ENCODE measurements around the gene NT5M. TPM values are rescaled to one million over a fixed set of nuclear protein-coding genes. Genes with fewer than 3 reads are reported as not detected.

NT5M gene
- polyA plus RNA-seq, 3 donors, result 0.23 to 0.57 (median 0.25) TPM

DNA sequence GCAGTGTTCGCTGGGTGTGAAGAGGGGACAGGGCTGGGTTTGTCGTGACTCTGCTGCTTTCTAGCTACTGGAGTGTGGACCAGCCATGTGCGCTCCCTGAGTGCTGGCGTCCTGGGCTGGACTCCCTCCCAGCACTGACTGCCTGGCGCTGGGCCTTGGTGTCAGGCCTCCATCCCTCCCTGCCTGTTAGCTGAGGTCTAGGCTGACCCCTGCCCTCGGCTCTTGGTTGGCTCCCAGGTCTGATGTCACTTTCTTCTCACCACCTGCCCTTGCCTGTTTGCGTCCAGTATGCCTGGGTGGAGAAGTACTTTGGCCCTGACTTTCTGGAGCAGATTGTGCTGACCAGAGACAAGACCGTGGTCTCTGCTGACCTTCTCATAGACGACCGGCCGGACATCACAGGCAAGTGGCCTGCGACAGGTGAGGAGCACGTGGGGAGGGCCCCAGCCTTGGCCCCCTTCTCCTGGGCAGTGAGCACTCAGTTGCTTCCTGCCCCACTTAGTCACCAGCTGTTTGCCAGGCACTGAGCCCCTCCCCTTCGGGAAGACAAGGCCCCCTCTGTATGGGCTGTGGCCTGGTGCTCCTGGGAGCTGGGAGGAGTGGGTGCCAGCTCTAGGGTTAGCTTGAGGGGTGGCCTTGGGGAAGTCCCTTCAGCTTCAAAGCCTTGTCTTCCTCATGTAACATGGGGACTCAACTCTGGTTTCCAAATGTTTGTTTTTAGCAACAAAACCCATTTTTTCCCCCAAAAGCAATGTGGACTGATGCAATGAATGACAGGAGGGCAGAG, 41.5 kb downstream of the NT5M start:
- WGBS (ENCODE audit: insufficient coverage), result 96% methylated on average over 11 of the region's 14 CpGs
- TF ChIP-seq, protein P1, sequence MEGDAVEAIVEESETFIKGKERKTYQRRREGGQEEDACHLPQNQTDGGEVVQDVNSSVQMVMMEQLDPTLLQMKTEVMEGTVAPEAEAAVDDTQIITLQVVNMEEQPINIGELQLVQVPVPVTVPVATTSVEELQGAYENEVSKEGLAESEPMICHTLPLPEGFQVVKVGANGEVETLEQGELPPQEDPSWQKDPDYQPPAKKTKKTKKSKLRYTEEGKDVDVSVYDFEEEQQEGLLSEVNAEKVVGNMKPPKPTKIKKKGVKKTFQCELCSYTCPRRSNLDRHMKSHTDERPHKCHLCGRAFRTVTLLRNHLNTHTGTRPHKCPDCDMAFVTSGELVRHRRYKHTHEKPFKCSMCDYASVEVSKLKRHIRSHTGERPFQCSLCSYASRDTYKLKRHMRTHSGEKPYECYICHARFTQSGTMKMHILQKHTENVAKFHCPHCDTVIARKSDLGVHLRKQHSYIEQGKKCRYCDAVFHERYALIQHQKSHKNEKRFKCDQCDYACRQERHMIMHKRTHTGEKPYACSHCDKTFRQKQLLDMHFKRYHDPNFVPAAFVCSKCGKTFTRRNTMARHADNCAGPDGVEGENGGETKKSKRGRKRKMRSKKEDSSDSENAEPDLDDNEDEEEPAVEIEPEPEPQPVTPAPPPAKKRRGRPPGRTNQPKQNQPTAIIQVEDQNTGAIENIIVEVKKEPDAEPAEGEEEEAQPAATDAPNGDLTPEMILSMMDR (IDR thresholded peaks at IDR 0.05), result no peak

DNA sequence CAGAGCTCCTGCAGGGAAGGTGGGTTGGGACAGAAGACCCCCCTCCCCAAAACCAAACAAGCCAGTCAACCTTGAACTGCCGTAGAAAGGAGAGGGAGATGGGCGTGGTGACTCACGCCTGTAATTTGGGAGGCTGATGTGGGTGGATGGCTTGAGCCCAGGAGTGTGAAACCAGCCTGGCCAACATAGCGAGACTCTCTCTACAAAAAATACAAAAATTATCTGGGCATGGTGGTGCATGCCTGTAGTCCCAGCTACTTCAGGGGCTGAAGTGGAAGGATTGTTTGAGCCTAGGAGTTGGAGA, 42.1 kb downstream of the NT5M start:
- no peaks in the 10 kb centered on the region for H3K9me3 Mint-ChIP-seq
- Histone ChIP-seq H3K36me3 (replicated peaks in 1 of 2; ENCODE audit: control insufficient read depth in 1 of 2, insufficient read depth in 2 of 2, low read length in 2 of 2) (no peaks in the 10 kb centered on the region), H3K9ac (ENCODE audit: insufficient read depth, low read length, poor library complexity, severe bottlenecking) (no peak overlapping the region), H3K27ac (ENCODE audit: low read depth in 1 of 2, low read length in 2 of 2) (no peak overlapping the region), H3K9me3 (replicated peaks in 1 of 2; ENCODE audit: control insufficient read depth in 1 of 2, insufficient read depth in 1 of 2, low read length in 2 of 2) (no peaks in the 10 kb centered on the region), H3K4me3 (replicated peaks in 1 of 3; ENCODE audit: low read depth in 2 of 3, low read length in 3 of 3) (no peak overlapping the region), H4K20me1 (ENCODE audit: insufficient read depth, low read length) (no peaks in the 10 kb centered on the region), H2AFZ (ENCODE audit: insufficient read depth, low read depth, low read length, poor library complexity, severe bottlenecking) (no peak overlapping the region), H3K79me2 (ENCODE audit: insufficient read depth, low read length) (no peaks in the 10 kb centered on the region), H3K4me1 (ENCODE audit: control insufficient read depth in 1 of 2, insufficient read depth in 2 of 2, low read length in 2 of 2) (no peaks in the 10 kb centered on the region), H3K4me2 (replicated peaks; ENCODE audit: extremely low read depth, low read length, poor library complexity, severe bottlenecking) (no peak overlapping the region), H3K27me3 (ENCODE audit: control insufficient read depth in 2 of 2, insufficient read depth in 2 of 2, low read length in 2 of 2) (no peaks in the 10 kb centered on the region)
- TF ChIP-seq, protein P1 (IDR thresholded peaks at IDR 0.05), result no peak
- no peak for DNase-seq
- no CpG with 5 or more reads among the region's 4 CpGs for WGBS (ENCODE audit: insufficient coverage)
- intact Hi-C loops (cut with micrococcal nuclease), result no loop called here
- H3K4me3 Mint-ChIP-seq, result no peak overlapping the region
- H3K27me3 Mint-ChIP-seq (ENCODE audit: low read depth in 3 of 3), result peaks cover 0 to 1% (median 0%) of the 10 kb centered on the region in 3 donors
- no peak overlapping the region for H3K27ac Mint-ChIP-seq
- peaks cover 2% of the 10 kb centered on the region for H3K4me1 Mint-ChIP-seq
- peaks cover 9 to 11% of the 10 kb centered on the region in 2 donors for H3K36me3 Mint-ChIP-seq

More for the DNA sequence above, 41.5 kb downstream of the NT5M start:
- no peak overlapping the region for H3K27ac ChIP-seq (ENCODE audit: low read depth in 1 of 2, low read length in 2 of 2)
- H3K27me3 Mint-ChIP-seq (ENCODE audit: low read depth in 3 of 3), result peaks cover 0 to 1% (median 0%) of the 10 kb centered on the region in 3 donors
- no peaks in the 10 kb centered on the region for H3K79me2 ChIP-seq (ENCODE audit: insufficient read depth, low read length)
- intact Hi-C loops (cut with micrococcal nuclease), result no loop called here
- no peak overlapping the region for H3K4me3 ChIP-seq (replicated peaks in 1 of 3; ENCODE audit: low read depth in 2 of 3, low read length in 3 of 3)
- no peaks in the 10 kb centered on the region for H4K20me1 ChIP-seq (ENCODE audit: insufficient read depth, low read length)
- DNase-seq, result no peak
- no peaks in the 10 kb centered on the region for H3K27me3 ChIP-seq (ENCODE audit: control insufficient read depth in 2 of 2, insufficient read depth in 2 of 2, low read length in 2 of 2)
- no peak overlapping the region for H3K4me2 ChIP-seq (replicated peaks; ENCODE audit: extremely low read depth, low read length, poor library complexity, severe bottlenecking)
- no peak overlapping the region for H3K27ac Mint-ChIP-seq
- H3K36me3 Mint-ChIP-seq, result peaks cover 9 to 11% of the 10 kb centered on the region in 2 donors
- no peak overlapping the region for H2AFZ ChIP-seq (ENCODE audit: insufficient read depth, low read depth, low read length, poor library complexity, severe bottlenecking)
- H3K4me1 ChIP-seq (ENCODE audit: control insufficient read depth in 1 of 2, insufficient read depth in 2 of 2, low read length in 2 of 2), result no peaks in the 10 kb centered on the region
- H3K4me3 Mint-ChIP-seq, result no peak overlapping the region
- H3K9me3 ChIP-seq (replicated peaks in 1 of 2; ENCODE audit: control insufficient read depth in 1 of 2, insufficient read depth in 1 of 2, low read length in 2 of 2), result no peaks in the 10 kb centered on the region
- H3K36me3 ChIP-seq (replicated peaks in 1 of 2; ENCODE audit: control insufficient read depth in 1 of 2, insufficient read depth in 2 of 2, low read length in 2 of 2), result no peaks in the 10 kb centered on the region
- H3K9ac ChIP-seq (ENCODE audit: insufficient read depth, low read length, poor library complexity, severe bottlenecking), result no peak overlapping the region
- H3K9me3 Mint-ChIP-seq, result no peaks in the 10 kb centered on the region
- H3K4me1 Mint-ChIP-seq, result peaks cover 2% of the 10 kb centered on the region
